Keratinocyte (primary cell): ENCODE results near the gene ARHGEF28. TPM values are rescaled to one million over a fixed set of nuclear protein-coding genes. Genes with fewer than 3 reads are reported as not detected.

Experiments
- DNase-seq: peaks from one replicate; pipeline ENCODE4 v3.0.0-alpha.2; 2011; ENCODE audit warnings: low read depth, missing footprints, low spot score
- FAIRE-seq: peaks from 2 replicates; lab custom pipeline; 2011; peaks lifted over from hg19 to GRCh38; lab: Jason Lieb, UNC
- H2AFZ ChIP-seq: 2 replicates; pipeline ENCODE4 v1.6.0; 2012; ENCODE audit warnings: low read length, control low read depth, inconsistent platforms; ENCODE audit not compliant: control insufficient read depth
- H3K27ac ChIP-seq: 2 replicates; pipeline ENCODE4 v1.5.1; 2011; ENCODE audit warnings: low read length; ENCODE audit not compliant: control insufficient read depth, insufficient read depth
- H3K27me3 ChIP-seq: 3 replicates; pipeline ENCODE4 v1.6.0; 2011; ENCODE audit warnings: low read length; ENCODE audit not compliant: control insufficient read depth, insufficient read depth; ENCODE audit errors: extremely low read depth
- H3K36me3 ChIP-seq, 2 experiments: 2 replicates in 1 of 2; 3 replicates in 1 of 2; pipeline ENCODE4 v1.5.1; 2011; ENCODE audit warnings: low read length in 2 of 2, mild to moderate bottlenecking in 1 of 2; ENCODE audit not compliant: control insufficient read depth in 2 of 2, insufficient read depth in 2 of 2; ENCODE audit errors: extremely low read depth in 1 of 2
- H3K4me1 ChIP-seq: 3 replicates; pipeline ENCODE4 v1.5.1; 2011; ENCODE audit warnings: low read length; ENCODE audit not compliant: control insufficient read depth, insufficient read depth; ENCODE audit errors: extremely low read depth
- H3K4me2 ChIP-seq: 3 replicates; pipeline ENCODE4 v1.6.0; 2011; ENCODE audit warnings: low read depth, low read length; ENCODE audit not compliant: control insufficient read depth, insufficient read depth; ENCODE audit errors: extremely low read depth
- H3K4me3 ChIP-seq, 3 experiments: fragments of 200-600 bp in 1 of 3; sonication (generic) in 1 of 3; 2 replicates in 2 of 3; 3 replicates in 1 of 3; pipeline ENCODE4 v1.5.1; 2011 to 2016; ENCODE audit warnings: low read length in 3 of 3, mild to moderate bottlenecking in 3 of 3, control low read depth in 2 of 3, inconsistent platforms in 1 of 3, low read depth in 1 of 3, mixed read lengths in 1 of 3, mixed run types in 1 of 3, moderate library complexity in 1 of 3; ENCODE audit not compliant: control insufficient read depth in 2 of 3, insufficient read depth in 2 of 3; ENCODE audit errors: extremely low read depth in 1 of 3
- H3K79me2 ChIP-seq: 2 replicates; pipeline ENCODE4 v1.6.0; 2012; ENCODE audit warnings: low read length; ENCODE audit not compliant: control insufficient read depth, insufficient read depth
- H3K9ac ChIP-seq: 3 replicates; pipeline ENCODE4 v1.6.0; 2011; ENCODE audit warnings: low read length; ENCODE audit not compliant: control insufficient read depth, insufficient read depth; ENCODE audit errors: extremely low read depth
- H3K9me1 ChIP-seq: 3 replicates; pipeline ENCODE4 v1.6.0; 2011; ENCODE audit warnings: low read length; ENCODE audit not compliant: control insufficient read depth, insufficient read depth; ENCODE audit errors: extremely low read depth
- H3K9me3 ChIP-seq: 2 replicates; pipeline ENCODE4 v1.5.1; 2012; ENCODE audit warnings: low read depth, low read length; ENCODE audit not compliant: control insufficient read depth
- H4K20me1 ChIP-seq: 3 replicates; pipeline ENCODE4 v1.6.0; 2011; ENCODE audit warnings: low read length; ENCODE audit not compliant: control insufficient read depth, insufficient read depth; ENCODE audit errors: extremely low read depth
- CTCF ChIP-seq, 3 experiments: IDR thresholded peaks in 1 of 3; conservative IDR thresholded peaks in 1 of 3; optimal IDR thresholded peaks in 1 of 3; 2 replicates in 2 of 3; 3 replicates in 1 of 3; pipeline versions ENCODE3 to v1.5.1; 2011; ENCODE audit warnings: low read length in 3 of 3, mild to moderate bottlenecking in 3 of 3, moderate library complexity in 2 of 3, control low read depth in 1 of 3, inconsistent platforms in 1 of 3; ENCODE audit not compliant: insufficient read depth in 2 of 3; ENCODE audit errors: extremely low read depth in 1 of 3
- EZH2 ChIP-seq: IDR thresholded peaks from one replicate; pipeline ENCODE4 v1.6.1; 2012; ENCODE audit warnings: inconsistent platforms, mild to moderate bottlenecking, low read length, moderate library complexity
- dilution Hi-C: fragments of 300-500 bp; cut with MboI; formaldehyde crosslinking; loops from one replicate; pipeline ENCODE4 v1.7.0; 2020; ENCODE audit warnings: low sequenced_read_pairs; ENCODE audit not compliant: extremely low pct_ligation_motif_present
- polyA plus RNA-seq, 5 experiments: library from polyadenylated mRNA; depleted of rRNA in 3 of 5; stranded (reverse) in 3 of 5; stranded (forward) in 1 of 5; unstranded in 1 of 5; fragments of >200 nt; gene quantifications; 1 replicate in 1 of 5; 2 replicates in 3 of 5; 3 replicates in 1 of 5; pipeline versions ENCODE4 v1.2.1 to v1.2.3, GENCODE V29; 2011 to 2012; ENCODE audit warnings: missing spikeins in 2 of 5, low read depth in 1 of 5, low replicate concordance in 1 of 5

The ARHGEF28 gene
- polyA plus RNA-seq, 1 donor (not counting 4 experiments of a cell fraction or from before 2014, with no cell fraction given) = 31.6 TPM

- DNase-seq = no peak
- H3K79me2 ChIP-seq = no peaks in the 10 kb centered on the region
Measured at GRCh38 chr5:73960426-73960825, 334.4 kb downstream of the ARHGEF28 start.

GRCh38 chr5:73962801-73963425, 336.9 kb downstream of the ARHGEF28 start:
- peaks cover 3% of the 10 kb centered on the region for H3K9me3 ChIP-seq
- no peaks in the 10 kb centered on the region for H3K9me1 ChIP-seq
- no peak overlapping the region for H3K27ac ChIP-seq
- no peak overlapping the region for H3K9ac ChIP-seq
- no peak overlapping the region for H3K4me3 ChIP-seq
- no peaks in the 10 kb centered on the region for H3K27me3 ChIP-seq
- H3K4me1 ChIP-seq = peaks cover 1% of the 10 kb centered on the region
- TF ChIP-seq EZH2 (no peak), CTCF (optimal IDR thresholded peaks at IDR 0.05 in 1 of 3, IDR thresholded peaks at IDR 0.05 in 1 of 3, conservative IDR thresholded peaks at IDR 0.05 in 1 of 3; ENCODE audit: extremely low read depth in 1 of 3, insufficient read depth in 2 of 3, low read length in 3 of 3) (no peak)
- DNase-seq = no peak
- no peaks in the 10 kb centered on the region for H3K79me2 ChIP-seq
- dilution Hi-C loops = no loop called here
- no peaks in the 10 kb centered on the region for H3K36me3 ChIP-seq
- peak; percentile 20 for FAIRE-seq
- no peak overlapping the region for H2AFZ ChIP-seq
- no peaks in the 10 kb centered on the region for H4K20me1 ChIP-seq
- no peak overlapping the region for H3K4me2 ChIP-seq

More at GRCh38 chr5:73960426-73960825, 334.4 kb downstream of the ARHGEF28 start:
- Histone ChIP-seq H3K36me3 (no peaks in the 10 kb centered on the region), H3K27me3 (no peaks in the 10 kb centered on the region), H3K4me1 (peaks cover 13% of the 10 kb centered on the region), H3K9me1 (no peaks in the 10 kb centered on the region), H4K20me1 (no peaks in the 10 kb centered on the region), H3K9ac (no peak overlapping the region), H3K4me3 (no peak overlapping the region), H3K9me3 (no peaks in the 10 kb centered on the region), H2AFZ (no peak overlapping the region), H3K4me2 (no peak overlapping the region), H3K27ac (no peak overlapping the region)
- no peak for FAIRE-seq
- TF ChIP-seq EZH2 (no peak), CTCF (optimal IDR thresholded peaks at IDR 0.05 in 1 of 3, IDR thresholded peaks at IDR 0.05 in 1 of 3, conservative IDR thresholded peaks at IDR 0.05 in 1 of 3; ENCODE audit: extremely low read depth in 1 of 3, insufficient read depth in 2 of 3, low read length in 3 of 3) (no peak)
- dilution Hi-C loops = no loop called here
